GM23338 (cell line): Measurements from ENCODE around the gene APRT. TPM values are rescaled to one million over a fixed set of nuclear protein-coding genes. Genes with fewer than 3 reads are reported as not detected.
A peak's percentile ranks its signal among the peaks of the same experiment; 100 is the strongest.

Experiments used
- ATAC-seq: fragments of 200-7000 bp; cut with Tn5 transposase; 3 replicates; pipeline ENCODE4 v1.9.1; 2020
- DNase-seq: peaks from one replicate; pipeline ENCODE4 v3.0.0-alpha.2; 2015; ENCODE audit warnings: low spot score
- H2AFZ ChIP-seq: fragments of 200-600 bp; sonication (generic); 2 replicates; pipeline ENCODE4 v1.8.0; 2016; ENCODE audit warnings: antibody characterized with exemption, mild to moderate bottlenecking, moderate library complexity
- H3F3A ChIP-seq: fragments of 200-600 bp; sonication (generic); replicated peaks from 2 replicates; pipeline ENCODE4 v1.8.0; 2017; ENCODE audit warnings: antibody characterized with exemption, mixed run types, low read depth
- H3K27ac ChIP-seq: fragments of 200-600 bp; sonication (generic); 2 replicates; pipeline ENCODE4 v1.6.1; 2016; ENCODE audit warnings: low read depth
- H3K27me3 ChIP-seq: fragments of 200-600 bp; sonication (generic); 2 replicates; pipeline ENCODE4 v1.8.0; 2016; ENCODE audit warnings: mild to moderate bottlenecking, mixed run types, moderate library complexity; ENCODE audit not compliant: insufficient read depth
- H3K36me3 ChIP-seq: fragments of 200-600 bp; sonication (generic); 2 replicates; pipeline ENCODE4 v1.8.0; 2016; ENCODE audit warnings: mild to moderate bottlenecking; ENCODE audit not compliant: insufficient read depth
- H3K4me1 ChIP-seq: fragments of 200-600 bp; sonication (generic); 2 replicates; pipeline ENCODE4 v1.8.0; 2016; ENCODE audit warnings: mild to moderate bottlenecking, moderate library complexity; ENCODE audit not compliant: insufficient read depth
- H3K4me2 ChIP-seq: fragments of 200-600 bp; sonication (generic); 2 replicates; pipeline ENCODE4 v1.7.1; 2017; ENCODE audit warnings: mixed run types
- H3K4me3 ChIP-seq: fragments of 200-600 bp; sonication (generic); 2 replicates; pipeline ENCODE4 v1.6.1; 2016; ENCODE audit warnings: mixed run types
- H3K79me2 ChIP-seq: fragments of 200-600 bp; sonication (generic); replicated peaks from 2 replicates; pipeline ENCODE4 v1.8.0; 2017; ENCODE audit warnings: mild to moderate bottlenecking; ENCODE audit not compliant: insufficient read depth
- H3K9me2 ChIP-seq: fragments of 200-600 bp; sonication (generic); 2 replicates; pipeline ENCODE4 v1.8.0; 2017; ENCODE audit not compliant: insufficient read depth
- H4K20me1 ChIP-seq: fragments of 200-600 bp; sonication (generic); replicated peaks from 2 replicates; pipeline ENCODE4 v1.8.0; 2017; ENCODE audit warnings: mild to moderate bottlenecking; ENCODE audit not compliant: insufficient read depth
- H3K27ac Mint-ChIP-seq: 2 replicates; pipeline ENCODE4 v1.8.0; 2020; ENCODE audit warnings: inconsistent platforms, mild to moderate bottlenecking, moderate library complexity, mixed read lengths
- H3K27me3 Mint-ChIP-seq: 3 replicates; pipeline ENCODE4 v1.8.0; 2022; ENCODE audit warnings: low read depth, mild to moderate bottlenecking, moderate library complexity, mixed read lengths, inconsistent platforms; ENCODE audit not compliant: insufficient read depth, poor library complexity
- H3K36me3 Mint-ChIP-seq: 3 replicates; pipeline ENCODE4 v1.8.0; 2021; ENCODE audit warnings: low read depth, mild to moderate bottlenecking, inconsistent platforms, moderate library complexity, mixed read lengths
- H3K4me1 Mint-ChIP-seq: 3 replicates; pipeline ENCODE4 v1.8.0; 2020; ENCODE audit warnings: mild to moderate bottlenecking, inconsistent platforms, mixed read lengths
- H3K4me3 Mint-ChIP-seq: 3 replicates; pipeline ENCODE4 v1.8.0; 2021; ENCODE audit warnings: moderate library complexity, mild to moderate bottlenecking, inconsistent platforms, mixed read lengths
- H3K9me3 Mint-ChIP-seq: 3 replicates; pipeline ENCODE4 v1.8.0; 2020; ENCODE audit warnings: moderate library complexity, mild to moderate bottlenecking, inconsistent platforms, mixed read lengths
- EZH2 ChIP-seq: fragments of 200-600 bp; sonication (generic); IDR thresholded peaks from one replicate; pipeline ENCODE4 v1.8.0; 2017; ENCODE audit warnings: antibody characterized with exemption, mild to moderate bottlenecking, low read depth; ENCODE audit not compliant: unreplicated experiment
- POLR2AphosphoS5 ChIP-seq: IDR thresholded peaks from 2 replicates; pipeline ENCODE4 v1.6.1; 2016; ENCODE audit warnings: antibody characterized with exemption, low read depth
- polyA plus RNA-seq: library from polyadenylated mRNA; unstranded; fragments of >200 nt; fragmentation: Nextera tagmentation; extraction: Ambion mirVana; gene quantifications from 2 replicates; pipeline ENCODE4 v1.2.1, GENCODE V29; 2016
- total RNA-seq: library from RNA; depleted of rRNA; stranded (reverse); fragments of >200 nt; shearing (Covaris generic); gene quantifications from 2 replicates; pipeline ENCODE4 v1.2.3, GENCODE V29; 2014
- TF ChIP-seq, protein P1 (sequence below): IDR thresholded peaks from 2 replicates; pipeline ENCODE4 v1.6.1; 2016; ENCODE audit warnings: antibody characterized with exemption
- TF ChIP-seq, protein P2 (sequence below), 2 experiments: fragments of 200-600 bp in 1 of 2; sonication (generic) in 1 of 2; conservative IDR thresholded peaks; 2 replicates each; pipeline versions ENCODE4 v1.5.1 to v1.6.1; 2016 to 2017; ENCODE audit warnings: antibody characterized with exemption in 2 of 2, low read depth in 2 of 2, mild to moderate bottlenecking in 2 of 2, moderate library complexity in 1 of 2
- TF ChIP-seq, protein P3 (sequence below): fragments of 250-450 bp; sonication (Bioruptor Pico); IDR thresholded peaks from 2 replicates; pipeline ENCODE4 v1.5.0; 2020; ENCODE audit warnings: mild to moderate bottlenecking, moderate library complexity

Gene APRT
- total and polyA plus RNA-seq, 2 experiments from 2014 or later = 250 to 522 TPM

- TF ChIP-seq EZH2 (no peak), POLR2AphosphoS5 (no peak)
- TF ChIP-seq, protein P1, sequence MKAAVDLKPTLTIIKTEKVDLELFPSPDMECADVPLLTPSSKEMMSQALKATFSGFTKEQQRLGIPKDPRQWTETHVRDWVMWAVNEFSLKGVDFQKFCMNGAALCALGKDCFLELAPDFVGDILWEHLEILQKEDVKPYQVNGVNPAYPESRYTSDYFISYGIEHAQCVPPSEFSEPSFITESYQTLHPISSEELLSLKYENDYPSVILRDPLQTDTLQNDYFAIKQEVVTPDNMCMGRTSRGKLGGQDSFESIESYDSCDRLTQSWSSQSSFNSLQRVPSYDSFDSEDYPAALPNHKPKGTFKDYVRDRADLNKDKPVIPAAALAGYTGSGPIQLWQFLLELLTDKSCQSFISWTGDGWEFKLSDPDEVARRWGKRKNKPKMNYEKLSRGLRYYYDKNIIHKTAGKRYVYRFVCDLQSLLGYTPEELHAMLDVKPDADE = no peak
- TF ChIP-seq, protein P2, sequence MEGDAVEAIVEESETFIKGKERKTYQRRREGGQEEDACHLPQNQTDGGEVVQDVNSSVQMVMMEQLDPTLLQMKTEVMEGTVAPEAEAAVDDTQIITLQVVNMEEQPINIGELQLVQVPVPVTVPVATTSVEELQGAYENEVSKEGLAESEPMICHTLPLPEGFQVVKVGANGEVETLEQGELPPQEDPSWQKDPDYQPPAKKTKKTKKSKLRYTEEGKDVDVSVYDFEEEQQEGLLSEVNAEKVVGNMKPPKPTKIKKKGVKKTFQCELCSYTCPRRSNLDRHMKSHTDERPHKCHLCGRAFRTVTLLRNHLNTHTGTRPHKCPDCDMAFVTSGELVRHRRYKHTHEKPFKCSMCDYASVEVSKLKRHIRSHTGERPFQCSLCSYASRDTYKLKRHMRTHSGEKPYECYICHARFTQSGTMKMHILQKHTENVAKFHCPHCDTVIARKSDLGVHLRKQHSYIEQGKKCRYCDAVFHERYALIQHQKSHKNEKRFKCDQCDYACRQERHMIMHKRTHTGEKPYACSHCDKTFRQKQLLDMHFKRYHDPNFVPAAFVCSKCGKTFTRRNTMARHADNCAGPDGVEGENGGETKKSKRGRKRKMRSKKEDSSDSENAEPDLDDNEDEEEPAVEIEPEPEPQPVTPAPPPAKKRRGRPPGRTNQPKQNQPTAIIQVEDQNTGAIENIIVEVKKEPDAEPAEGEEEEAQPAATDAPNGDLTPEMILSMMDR (conservative IDR thresholded peaks at IDR 0.05; ENCODE audit: low read depth in 2 of 2) = no peak
- TF ChIP-seq, protein P3, sequence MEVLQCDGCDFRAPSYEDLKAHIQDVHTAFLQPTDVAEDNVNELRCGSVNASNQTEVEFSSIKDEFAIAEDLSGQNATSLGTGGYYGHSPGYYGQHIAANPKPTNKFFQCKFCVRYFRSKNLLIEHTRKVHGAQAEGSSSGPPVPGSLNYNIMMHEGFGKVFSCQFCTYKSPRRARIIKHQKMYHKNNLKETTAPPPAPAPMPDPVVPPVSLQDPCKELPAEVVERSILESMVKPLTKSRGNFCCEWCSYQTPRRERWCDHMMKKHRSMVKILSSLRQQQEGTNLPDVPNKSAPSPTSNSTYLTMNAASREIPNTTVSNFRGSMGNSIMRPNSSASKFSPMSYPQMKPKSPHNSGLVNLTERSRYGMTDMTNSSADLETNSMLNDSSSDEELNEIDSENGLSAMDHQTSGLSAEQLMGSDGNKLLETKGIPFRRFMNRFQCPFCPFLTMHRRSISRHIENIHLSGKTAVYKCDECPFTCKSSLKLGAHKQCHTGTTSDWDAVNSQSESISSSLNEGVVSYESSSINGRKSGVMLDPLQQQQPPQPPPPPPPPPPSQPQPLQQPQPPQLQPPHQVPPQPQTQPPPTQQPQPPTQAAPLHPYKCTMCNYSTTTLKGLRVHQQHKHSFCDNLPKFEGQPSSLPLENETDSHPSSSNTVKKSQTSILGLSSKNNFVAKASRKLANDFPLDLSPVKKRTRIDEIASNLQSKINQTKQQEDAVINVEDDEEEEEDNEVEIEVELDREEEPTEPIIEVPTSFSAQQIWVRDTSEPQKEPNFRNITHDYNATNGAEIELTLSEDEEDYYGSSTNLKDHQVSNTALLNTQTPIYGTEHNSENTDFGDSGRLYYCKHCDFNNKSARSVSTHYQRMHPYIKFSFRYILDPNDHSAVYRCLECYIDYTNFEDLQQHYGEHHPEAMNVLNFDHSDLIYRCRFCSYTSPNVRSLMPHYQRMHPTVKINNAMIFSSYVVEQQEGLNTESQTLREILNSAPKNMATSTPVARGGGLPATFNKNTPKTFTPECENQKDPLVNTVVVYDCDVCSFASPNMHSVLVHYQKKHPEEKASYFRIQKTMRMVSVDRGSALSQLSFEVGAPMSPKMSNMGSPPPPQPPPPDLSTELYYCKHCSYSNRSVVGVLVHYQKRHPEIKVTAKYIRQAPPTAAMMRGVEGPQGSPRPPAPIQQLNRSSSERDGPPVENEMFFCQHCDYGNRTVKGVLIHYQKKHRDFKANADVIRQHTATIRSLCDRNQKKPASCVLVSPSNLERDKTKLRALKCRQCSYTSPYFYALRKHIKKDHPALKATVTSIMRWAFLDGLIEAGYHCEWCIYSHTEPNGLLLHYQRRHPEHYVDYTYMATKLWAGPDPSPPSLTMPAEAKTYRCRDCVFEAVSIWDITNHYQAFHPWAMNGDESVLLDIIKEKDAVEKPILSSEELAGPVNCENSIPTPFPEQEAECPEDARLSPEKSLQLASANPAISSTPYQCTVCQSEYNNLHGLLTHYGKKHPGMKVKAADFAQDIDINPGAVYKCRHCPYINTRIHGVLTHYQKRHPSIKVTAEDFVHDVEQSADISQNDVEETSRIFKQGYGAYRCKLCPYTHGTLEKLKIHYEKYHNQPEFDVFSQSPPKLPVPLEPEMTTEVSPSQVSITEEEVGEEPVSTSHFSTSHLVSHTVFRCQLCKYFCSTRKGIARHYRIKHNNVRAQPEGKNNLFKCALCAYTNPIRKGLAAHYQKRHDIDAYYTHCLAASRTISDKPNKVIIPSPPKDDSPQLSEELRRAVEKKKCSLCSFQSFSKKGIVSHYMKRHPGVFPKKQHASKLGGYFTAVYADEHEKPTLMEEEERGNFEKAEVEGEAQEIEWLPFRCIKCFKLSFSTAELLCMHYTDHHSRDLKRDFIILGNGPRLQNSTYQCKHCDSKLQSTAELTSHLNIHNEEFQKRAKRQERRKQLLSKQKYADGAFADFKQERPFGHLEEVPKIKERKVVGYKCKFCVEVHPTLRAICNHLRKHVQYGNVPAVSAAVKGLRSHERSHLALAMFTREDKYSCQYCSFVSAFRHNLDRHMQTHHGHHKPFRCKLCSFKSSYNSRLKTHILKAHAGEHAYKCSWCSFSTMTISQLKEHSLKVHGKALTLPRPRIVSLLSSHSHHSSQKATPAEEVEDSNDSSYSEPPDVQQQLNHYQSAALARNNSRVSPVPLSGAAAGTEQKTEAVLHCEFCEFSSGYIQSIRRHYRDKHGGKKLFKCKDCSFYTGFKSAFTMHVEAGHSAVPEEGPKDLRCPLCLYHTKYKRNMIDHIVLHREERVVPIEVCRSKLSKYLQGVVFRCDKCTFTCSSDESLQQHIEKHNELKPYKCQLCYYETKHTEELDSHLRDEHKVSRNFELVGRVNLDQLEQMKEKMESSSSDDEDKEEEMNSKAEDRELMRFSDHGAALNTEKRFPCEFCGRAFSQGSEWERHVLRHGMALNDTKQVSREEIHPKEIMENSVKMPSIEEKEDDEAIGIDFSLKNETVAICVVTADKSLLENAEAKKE = no peak
- Histone ChIP-seq H2AFZ (no peak overlapping the region), H3F3A (0 out of 2 replicates have a peak, but pooled peaks cover 3% of the 10 kb centered on the region), H3K4me1 (no peaks in the 10 kb centered on the region; the same call in 1 of the 2 replicates), H4K20me1 (peaks cover 7% of the 10 kb centered on the region; the same call in 1 of the 2 replicates), H3K27ac (no peak overlapping the region), H3K79me2 (peaks cover 18% of the 10 kb centered on the region), H3K4me2 (no peak overlapping the region), H3K4me3 (no peak overlapping the region), H3K36me3 (no peaks in the 10 kb centered on the region), H3K27me3 (no peaks in the 10 kb centered on the region), H3K9me2 (no peaks in the 10 kb centered on the region)
- peaks cover 12% of the 10 kb centered on the region for H3K9me3 Mint-ChIP-seq
- no peak overlapping the region for H3K27ac Mint-ChIP-seq
- H3K4me3 Mint-ChIP-seq = peak overlapping the region; percentile 52
- H3K4me1 Mint-ChIP-seq = peaks cover 21% of the 10 kb centered on the region
- peaks cover 46% of the 10 kb centered on the region for H3K36me3 Mint-ChIP-seq
- ATAC-seq = no peak
- no peak for DNase-seq
- H3K27me3 Mint-ChIP-seq = peaks cover 10% of the 10 kb centered on the region
Observed at GRCh38 chr16:88855176-88855575, 43.4 kb upstream of the APRT start.
